SW480 (cell line): ENCODE results near the gene STPG3.

Source experiments
- DNase-seq: peaks from one replicate; pipeline ENCODE4 v3.0.0-alpha.2; 2016; ENCODE audit warnings: low spot score

STPG3 gene

DNA sequence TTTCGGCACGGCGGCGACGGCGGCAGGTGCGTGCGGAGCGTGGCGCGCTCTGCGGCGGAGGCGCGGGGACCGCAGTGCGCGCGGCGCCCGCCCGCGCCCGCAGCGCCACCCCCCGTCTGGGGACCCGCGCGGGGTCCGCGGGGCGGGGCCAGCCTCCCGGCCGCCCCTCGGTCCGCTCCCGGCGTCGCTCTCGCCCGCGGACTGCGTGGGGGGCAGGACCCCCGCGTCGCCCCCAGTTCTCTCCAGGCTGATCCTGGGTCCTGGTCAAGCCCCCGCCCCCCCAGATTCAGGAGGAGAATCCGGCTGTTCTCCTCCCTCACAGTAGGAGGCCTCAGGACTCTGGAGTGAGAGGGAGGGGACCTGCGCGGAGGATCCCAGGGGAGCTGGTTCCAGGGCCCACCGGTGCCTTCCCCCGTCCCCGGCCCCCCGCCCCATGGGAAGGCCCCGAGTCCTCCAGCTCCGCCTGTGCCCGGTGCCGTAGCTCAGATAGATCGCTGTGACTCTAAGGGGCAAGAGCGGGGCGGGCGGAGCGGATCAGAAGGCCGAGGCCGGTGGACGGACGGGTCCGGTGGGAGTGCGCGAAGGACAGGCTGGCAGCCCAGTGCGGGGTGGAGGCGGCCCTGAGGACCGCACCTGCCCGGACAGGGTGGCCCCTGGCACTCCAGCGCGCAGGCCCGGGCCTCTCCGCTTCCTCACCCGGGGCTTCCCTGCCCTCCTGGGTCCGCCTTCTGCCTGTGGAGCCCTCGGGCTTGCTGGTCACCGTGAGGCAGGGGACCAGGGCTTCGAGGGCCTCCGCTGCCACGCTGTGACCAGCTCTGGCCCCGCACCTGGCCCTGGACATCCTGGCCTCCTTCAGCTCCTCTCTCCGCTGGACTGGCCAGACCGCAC lies 28.7 kb upstream of the STPG3 start, which contains the start of gene RNF208:
Gene RNF208 (minus strand): TSS at position 51 of the 888 bp plus-strand sequence. CDS start 1,028 bp downstream, outside the sequence.
- no peak for DNase-seq

- peak; percentile 97 for DNase-seq
These were observed 27.8 kb upstream of the STPG3 start for GRCh38 chr9:137223078-137223970.

GRCh38 chr9:137224830-137225694 lies 26.0 kb upstream of the STPG3 start, which contains the start of gene CYSRT1:
TSS of gene CYSRT1 (plus strand) at chr9:137225174. CDS start at chr9:137225622, 448 bp downstream.
- no peak for DNase-seq

- no peak for DNase-seq
These were observed 25.3 kb upstream of the STPG3 start for GRCh38 chr9:137225699-137226331.

- DNase-seq: no peak
These were observed 24.6 kb upstream of the STPG3 start for GRCh38 chr9:137226338-137227053.

DNA sequence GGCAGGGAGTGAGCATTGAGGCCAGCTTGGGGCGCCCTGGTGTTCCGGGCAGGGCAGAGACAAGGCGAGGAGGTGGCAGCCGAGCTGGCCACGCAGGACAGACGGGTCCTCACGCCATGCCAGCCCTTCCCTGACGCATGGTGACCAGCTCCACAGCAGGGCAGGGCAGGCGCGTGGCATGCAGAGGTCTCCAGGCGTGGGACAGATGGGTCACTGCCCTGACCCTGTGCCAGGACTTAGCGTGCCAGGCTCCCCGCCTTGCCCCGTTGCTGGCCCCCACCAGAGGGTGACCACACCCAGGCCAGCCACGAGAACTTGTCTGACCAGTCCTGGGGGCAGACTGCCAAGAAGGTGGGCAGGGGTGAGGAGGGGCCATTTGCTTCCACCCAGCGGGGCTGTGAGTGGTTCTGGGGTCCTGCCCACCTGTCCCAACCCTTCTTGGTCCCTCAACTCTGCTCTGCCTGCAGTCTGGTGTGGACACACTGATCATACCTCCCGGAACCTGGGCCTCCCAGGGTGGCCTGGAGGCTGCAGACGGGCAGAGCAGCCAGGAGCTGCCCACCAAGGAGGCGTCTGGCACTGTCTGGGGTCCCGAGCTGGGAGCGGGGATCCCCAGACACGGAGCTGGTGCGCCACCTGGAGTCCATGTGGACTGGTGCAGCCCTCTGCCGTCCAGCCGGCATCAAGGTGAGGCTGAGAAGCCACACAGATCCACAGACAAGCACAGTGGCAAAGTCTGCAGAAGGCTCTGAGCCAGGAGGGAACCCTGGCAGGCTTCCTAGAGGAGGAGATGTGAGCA lies 23.8 kb upstream of the STPG3 start, which contains the start of gene RNF224:
Gene RNF224 (plus strand): TSS at position 449 of the 799 bp plus-strand sequence. CDS start 834 bp downstream, outside the sequence.
- DNase-seq: peak; percentile 80

DNA sequence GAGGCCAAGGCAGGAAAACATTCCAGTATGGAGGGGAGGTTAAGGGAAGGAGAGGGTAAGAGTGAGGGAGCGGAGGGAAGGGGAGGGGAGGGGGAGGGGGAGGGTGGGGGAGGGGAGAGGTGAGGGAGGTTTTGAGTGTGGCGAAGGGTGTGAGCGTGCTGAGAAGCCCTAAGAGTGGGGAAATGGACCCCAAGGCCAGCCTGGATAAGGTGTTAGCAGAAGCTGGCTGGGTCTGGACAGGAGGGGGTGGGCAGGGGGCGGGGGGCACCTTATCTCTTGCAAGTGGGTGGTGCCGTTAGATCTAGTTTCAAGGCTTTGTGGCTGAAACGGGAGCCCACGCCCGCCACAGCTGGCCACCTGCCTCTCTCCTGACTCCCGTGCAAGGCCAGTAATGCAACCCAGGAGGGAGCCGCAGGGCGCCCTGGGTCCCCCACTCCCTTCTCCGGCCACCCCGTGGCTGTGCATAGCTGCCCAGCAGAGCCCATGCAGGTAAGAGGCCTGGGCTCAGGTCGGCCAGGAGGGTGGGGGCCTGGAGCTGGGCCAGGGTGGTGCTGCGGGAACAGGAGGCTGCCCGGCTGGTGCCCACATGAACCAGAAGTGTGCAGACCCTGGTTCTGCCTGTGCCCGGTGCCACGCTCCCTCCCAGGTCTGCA lies 23.1 kb upstream of the STPG3 start:
- no peak for DNase-seq

GRCh38 chr9:137228506-137228967 lies 22.5 kb upstream of the STPG3 start:
- DNase-seq: no peak

DNA sequence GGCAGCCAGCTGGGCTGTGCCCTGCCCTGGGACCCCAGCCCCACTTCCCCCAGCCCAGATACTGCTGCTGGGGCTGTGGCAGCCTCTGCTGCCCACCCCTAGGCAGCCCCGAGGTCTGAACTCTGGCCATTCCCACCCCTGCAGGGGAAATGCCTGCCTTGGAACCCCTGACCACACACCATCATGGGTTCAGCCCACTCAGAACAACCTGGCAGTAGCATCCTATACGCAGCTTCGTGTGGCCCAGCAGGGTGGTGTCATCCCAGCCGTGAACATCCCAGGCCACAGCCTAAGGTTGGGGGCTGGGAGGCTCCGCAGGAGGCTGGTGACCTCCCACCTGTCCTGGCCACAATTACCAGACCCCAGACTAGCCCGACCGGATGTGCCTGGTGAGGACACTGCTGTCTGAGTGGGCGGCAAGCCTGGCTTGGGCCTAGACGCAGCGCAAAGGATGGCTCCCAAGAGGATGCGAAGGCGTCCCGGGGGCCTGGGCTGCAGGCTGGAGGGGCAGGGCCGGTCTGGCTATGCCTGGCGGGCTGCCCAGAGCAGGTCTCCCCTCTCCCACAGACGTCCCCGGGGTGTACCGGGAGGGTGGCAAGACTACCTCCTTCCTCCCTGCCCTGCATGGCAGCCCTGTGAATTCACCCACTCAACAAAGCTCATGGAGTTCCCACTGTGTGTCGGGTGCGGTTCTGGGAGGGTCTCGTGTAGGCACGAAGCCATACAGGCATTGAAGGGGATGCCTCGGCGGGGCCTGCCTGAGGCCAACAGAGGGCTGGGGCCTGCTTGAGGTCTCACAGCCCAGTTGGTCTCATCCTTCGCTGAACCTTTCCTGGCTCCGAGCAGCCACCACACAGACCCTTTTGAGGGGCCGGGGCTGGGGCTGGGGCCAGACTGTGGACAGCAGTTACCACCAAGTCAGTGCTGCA lies 21.9 kb upstream of the STPG3 start:
- DNase-seq: no peak

DNA sequence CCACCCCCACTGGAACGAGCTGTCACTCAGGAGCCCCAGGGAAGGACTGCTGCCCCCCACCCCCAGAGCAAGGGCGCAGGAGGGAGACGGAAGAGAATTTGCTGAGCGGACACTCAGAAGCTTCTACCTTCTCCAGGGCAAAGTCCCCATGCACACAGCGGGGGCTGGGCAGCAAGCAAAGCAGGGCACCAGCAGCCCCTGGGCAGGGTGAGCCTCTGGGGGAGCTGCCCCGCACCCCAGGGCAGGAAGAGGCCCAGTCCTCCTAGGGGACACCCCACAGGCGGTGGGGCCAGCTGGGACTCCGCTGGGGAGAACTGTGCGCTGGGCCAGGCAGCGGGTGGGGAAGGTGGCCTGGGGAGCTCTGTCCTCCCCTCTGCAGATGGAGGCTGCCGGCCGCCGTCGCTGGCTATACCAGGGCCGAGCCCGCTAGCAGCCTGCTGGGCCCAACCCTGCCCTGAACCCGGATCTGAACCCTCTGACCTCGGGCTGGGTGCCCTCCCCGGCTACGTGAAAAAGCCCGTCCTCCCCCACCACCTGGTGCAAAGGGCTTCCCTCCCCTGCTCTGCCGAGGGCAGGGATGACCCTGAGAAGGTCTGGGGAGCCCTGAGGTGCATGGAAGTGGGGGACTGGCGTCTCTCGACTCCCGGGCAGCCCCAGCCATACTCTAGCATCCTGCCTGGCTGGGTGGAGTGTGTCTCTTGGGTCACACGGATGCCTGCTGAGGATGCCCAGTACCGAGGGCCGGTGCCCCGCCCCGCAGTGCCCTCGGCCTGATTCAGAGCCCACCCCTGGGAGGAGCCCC lies 21.0 kb upstream of the STPG3 start:
- DNase-seq: no peak

GRCh38 chr9:137230705-137231371 lies 20.2 kb upstream of the STPG3 start, which contains the start of gene SLC34A3:
TSS of gene SLC34A3 (plus strand) at chr9:137230901. CDS start at chr9:137231703, 802 bp downstream.
- no peak for DNase-seq

DNA sequence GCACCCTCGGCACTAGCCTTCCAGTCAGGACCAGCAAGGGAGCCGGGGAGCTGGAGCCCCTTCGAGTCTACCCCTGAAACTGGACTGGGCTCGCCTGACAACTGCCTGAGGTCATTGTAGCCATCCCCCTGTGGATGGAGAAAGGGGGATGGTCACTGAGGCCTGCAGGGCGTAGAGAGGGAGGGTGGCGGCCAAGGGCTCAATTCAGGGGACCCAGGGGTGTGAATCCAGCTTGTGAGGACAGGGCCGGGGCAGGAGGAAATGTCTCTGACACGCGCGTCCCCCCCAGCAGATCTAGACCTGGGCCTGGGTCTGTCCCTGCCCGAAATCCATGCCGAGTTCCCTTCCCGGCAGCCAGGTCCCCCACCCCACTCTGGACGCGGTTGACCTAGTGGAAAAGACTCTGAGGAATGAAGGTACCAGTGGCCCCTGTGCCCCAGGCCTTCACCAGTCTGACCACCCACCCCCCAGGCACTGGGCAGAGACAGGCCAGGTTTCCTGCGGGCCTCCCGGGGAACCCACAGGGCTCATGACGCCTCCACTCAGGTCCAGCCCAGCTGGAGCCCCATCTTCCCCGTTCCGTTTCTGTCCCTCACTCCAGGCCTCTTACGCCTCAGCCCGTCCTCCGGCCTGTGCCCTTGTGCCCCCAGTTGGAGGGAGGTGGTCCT lies 19.6 kb upstream of the STPG3 start:
- DNase-seq: no peak

GRCh38 chr9:137232101-137232500 lies 19.0 kb upstream of the STPG3 start:
- no peak for DNase-seq

GRCh38 chr9:137232510-137232909 lies 18.6 kb upstream of the STPG3 start:
- DNase-seq: no peak

GRCh38 chr9:137233143-137233980 lies 17.7 kb upstream of the STPG3 start:
- no peak for DNase-seq
